Neuron (in vitro differentiated cells): Measurements from ENCODE around the gene ACOD1.
"Not testable (repeated sequence)": the region's sequence is repeated elsewhere in the genome, so short reads cannot be mapped to it uniquely, and the experiment has no call there.

Experiments used
- H2AFZ ChIP-seq: one replicate; pipeline ENCODE4 v1.6.1; 2013; ENCODE audit warnings: low read depth, mild to moderate bottlenecking, inconsistent platforms, low read length, moderate library complexity
- H3K27me3 ChIP-seq: one replicate; pipeline ENCODE4 v1.6.1; 2013; ENCODE audit warnings: low read length; ENCODE audit not compliant: insufficient read depth
- H3K36me3 ChIP-seq: one replicate; pipeline ENCODE4 v1.6.1; 2013; ENCODE audit warnings: low read length; ENCODE audit not compliant: insufficient read depth
- H3K4me1 ChIP-seq: one replicate; pipeline ENCODE4 v1.6.1; 2013; ENCODE audit warnings: low read length; ENCODE audit not compliant: insufficient read depth
- H3K4me3 ChIP-seq: 2 replicates; pipeline ENCODE4 v1.5.1; 2013; ENCODE audit warnings: mild to moderate bottlenecking, low read length, moderate library complexity
- H3K9me3 ChIP-seq: one replicate; pipeline ENCODE4 v1.6.1; 2013; ENCODE audit warnings: low read length

Gene ACOD1

DNA sequence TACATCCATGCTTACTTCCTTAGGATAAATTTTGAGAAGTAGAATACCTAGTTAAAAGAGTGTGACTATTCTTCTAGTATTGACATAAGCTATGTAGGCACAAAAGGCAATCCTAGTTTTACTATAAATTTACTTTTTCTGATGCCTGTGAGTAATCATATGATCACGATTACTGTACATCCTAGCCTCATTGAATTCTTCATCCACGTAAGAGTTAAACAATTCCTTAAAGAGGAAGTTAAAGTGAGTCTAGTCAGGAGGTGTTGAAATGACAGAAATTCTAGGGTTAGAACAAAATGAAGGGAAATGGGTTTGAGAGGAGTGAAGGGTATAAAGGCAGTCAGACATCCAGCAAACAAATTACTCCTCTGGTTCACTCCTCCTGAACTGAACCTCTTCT lies at the start of gene ACOD1:
Gene ACOD1, plus strand, starts transcription at position 363 of the 400 bp plus-strand sequence. CDS start 48 bp downstream, outside the sequence.
- Histone ChIP-seq H3K36me3 (no peaks in the 10 kb centered on the region), H3K4me3 (no peak within 1 kb of the TSS), H3K27me3 (no peaks in the 10 kb centered on the region)

DNA sequence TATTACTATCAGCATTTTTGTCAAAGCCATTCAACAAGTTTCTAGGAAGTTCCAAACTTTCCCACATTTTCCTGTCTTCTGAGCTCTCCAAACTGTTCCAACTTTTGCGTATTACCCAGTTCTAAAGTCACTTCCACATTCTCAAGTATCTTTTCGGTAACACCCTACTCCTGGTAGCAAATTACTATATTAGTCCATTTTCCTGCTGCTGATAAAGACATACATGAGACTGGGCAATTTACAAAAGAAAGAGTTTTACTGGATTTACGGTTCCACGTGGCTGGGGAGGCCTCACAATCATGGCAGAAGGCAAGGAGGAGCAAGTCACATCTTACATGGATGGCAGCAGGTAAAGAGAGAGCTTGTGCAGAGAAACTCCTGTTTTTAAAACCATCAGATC lies 49.2 kb upstream of the ACOD1 start:
- not testable (repeated sequence) for H3K27me3 ChIP-seq, H3K4me3 ChIP-seq, H3K9me3 ChIP-seq, H3K4me1 ChIP-seq, H2AFZ ChIP-seq, H3K36me3 ChIP-seq

More for the DNA sequence above, at the start of gene ACOD1:
- no peaks in the 10 kb centered on the region for H3K9me3 ChIP-seq
- no peak within 1 kb of the TSS for H2AFZ ChIP-seq
- H3K4me1 ChIP-seq = no peaks in the 10 kb centered on the region

DNA sequence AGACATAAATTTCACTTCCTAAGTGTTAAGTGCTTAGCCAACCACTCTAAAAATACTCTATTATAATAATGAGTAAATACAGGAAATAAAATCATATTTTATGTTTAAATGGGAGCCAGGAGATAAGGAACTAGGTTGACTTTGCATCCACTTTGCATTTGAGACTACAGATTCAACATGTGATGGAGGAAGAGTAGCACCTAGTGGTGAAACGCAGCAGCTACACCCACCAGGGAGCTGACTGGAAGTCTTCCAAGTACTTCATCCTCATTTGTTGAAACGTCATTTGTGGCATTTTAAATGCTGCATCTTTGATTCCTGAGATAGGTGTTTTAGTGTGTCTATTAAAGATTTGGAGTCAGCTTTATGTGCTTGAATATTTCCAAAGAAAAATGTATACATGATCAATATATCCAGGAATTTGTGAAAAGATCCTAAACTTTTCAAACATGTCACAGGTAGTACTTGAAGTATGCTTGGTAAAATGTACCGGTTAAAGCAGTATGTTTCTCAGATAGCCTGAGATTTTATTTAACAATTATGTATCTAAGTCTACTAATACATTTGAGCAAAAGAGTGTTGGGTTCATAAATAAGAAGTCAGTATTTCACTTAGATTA lies 44.7 kb upstream of the ACOD1 start:
- H3K9me3 ChIP-seq = no peaks in the 10 kb centered on the region

DNA sequence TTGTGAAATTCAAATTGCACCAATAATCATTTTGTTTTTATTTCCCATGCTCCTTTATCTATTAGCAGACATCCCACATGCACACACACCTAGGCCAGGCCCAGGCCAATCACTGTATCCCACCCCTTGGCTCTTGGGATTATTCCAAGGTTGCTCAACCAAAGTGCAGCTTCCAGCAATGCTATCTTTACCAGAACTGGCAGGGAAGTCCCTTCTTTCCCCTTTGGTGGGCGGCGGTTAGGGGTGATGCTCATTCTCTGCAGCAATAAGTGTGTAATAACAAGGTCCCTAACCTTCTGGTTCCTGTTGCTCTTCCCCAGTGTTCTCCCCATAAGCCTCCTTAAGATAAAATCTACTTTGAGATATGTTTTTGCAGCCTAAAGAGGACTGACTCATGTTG lies 43.8 kb upstream of the ACOD1 start:
- H3K36me3 ChIP-seq = no peaks in the 10 kb centered on the region
- H2AFZ ChIP-seq = no peak overlapping the region
- no peak overlapping the region for H3K4me3 ChIP-seq
- no peaks in the 10 kb centered on the region for H3K9me3 ChIP-seq
- H3K4me1 ChIP-seq = no peaks in the 10 kb centered on the region
- H3K27me3 ChIP-seq = peaks cover 12% of the 10 kb centered on the region

More for the DNA sequence above, 44.7 kb upstream of the ACOD1 start:
- no peak overlapping the region for H2AFZ ChIP-seq
- peaks cover 12% of the 10 kb centered on the region for H3K27me3 ChIP-seq
- no peaks in the 10 kb centered on the region for H3K4me1 ChIP-seq
- no peaks in the 10 kb centered on the region for H3K36me3 ChIP-seq
- H3K4me3 ChIP-seq = no peak overlapping the region

DNA sequence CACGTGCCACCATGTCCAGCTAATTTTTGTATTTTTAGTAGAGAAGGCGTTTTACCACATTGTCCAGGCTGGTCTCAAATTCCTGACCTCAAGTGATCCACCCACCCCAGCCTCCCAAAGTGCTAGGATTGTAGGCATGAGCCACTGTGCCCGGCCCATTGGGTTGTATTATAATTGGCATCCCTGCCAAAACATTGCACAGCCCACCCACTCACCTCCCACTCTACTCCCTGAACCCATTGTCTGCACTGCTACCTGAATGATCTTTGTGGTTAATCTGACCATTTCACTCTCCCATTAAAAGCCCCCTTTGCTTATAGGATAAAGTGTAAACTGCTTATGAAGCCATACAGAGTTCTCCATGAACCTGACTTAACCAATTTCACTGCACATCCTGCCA lies 35.8 kb upstream of the ACOD1 start:
- no peaks in the 10 kb centered on the region for H3K4me1 ChIP-seq

DNA sequence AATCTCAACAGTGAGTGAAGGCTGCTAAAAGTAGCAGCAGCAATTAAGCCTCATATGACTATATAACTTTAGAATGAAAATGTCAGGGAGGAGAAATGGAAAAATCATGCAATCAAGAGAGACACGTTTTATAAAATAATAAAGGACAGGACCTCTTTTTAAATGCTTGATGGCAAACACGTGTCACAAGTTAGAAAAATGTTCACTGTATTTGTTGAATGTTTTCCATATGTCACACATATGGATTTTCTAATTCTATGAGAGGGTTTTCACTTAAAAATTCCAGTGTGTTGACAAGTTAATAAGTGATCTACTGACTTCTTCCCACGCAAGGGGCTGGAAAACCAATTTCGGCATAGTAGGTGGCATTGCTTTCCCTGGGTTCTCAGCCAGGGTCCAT lies 34.4 kb upstream of the ACOD1 start:
- no peaks in the 10 kb centered on the region for H3K36me3 ChIP-seq
- H3K4me1 ChIP-seq = no peaks in the 10 kb centered on the region
- H3K9me3 ChIP-seq = no peaks in the 10 kb centered on the region
- H3K4me3 ChIP-seq = no peak overlapping the region
- no peak overlapping the region for H2AFZ ChIP-seq
- peaks cover 3% of the 10 kb centered on the region for H3K27me3 ChIP-seq

More for the DNA sequence above, 35.8 kb upstream of the ACOD1 start:
- no peak overlapping the region for H3K4me3 ChIP-seq
- no peaks in the 10 kb centered on the region for H3K9me3 ChIP-seq
- no peak overlapping the region for H2AFZ ChIP-seq
- H3K36me3 ChIP-seq = no peaks in the 10 kb centered on the region
- H3K27me3 ChIP-seq = peaks cover 3% of the 10 kb centered on the region

DNA sequence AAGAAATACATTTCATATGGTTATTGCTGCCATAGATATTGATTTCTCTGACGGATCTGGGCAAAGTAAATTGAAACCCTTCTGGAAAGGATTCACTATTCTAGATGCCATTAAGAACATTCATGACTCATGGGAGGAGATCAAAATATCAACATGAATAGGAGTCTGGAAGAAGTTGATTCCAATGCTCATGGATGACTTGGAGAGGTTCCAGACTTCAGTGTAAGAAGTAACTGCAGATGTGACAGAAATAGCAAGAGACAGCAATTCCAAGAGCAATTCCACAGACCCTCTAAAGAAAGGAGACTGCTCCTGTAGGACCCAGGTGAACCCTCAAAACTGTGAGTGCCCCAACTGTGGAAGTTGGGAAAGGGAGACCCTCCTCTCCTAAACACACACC lies 31.2 kb upstream of the ACOD1 start:
- Histone ChIP-seq H3K27me3 (no peaks in the 10 kb centered on the region), H3K36me3 (no peaks in the 10 kb centered on the region), H3K4me3 (no peak overlapping the region), H2AFZ (no peak overlapping the region), H3K4me1 (no peaks in the 10 kb centered on the region), H3K9me3 (no peaks in the 10 kb centered on the region)

DNA sequence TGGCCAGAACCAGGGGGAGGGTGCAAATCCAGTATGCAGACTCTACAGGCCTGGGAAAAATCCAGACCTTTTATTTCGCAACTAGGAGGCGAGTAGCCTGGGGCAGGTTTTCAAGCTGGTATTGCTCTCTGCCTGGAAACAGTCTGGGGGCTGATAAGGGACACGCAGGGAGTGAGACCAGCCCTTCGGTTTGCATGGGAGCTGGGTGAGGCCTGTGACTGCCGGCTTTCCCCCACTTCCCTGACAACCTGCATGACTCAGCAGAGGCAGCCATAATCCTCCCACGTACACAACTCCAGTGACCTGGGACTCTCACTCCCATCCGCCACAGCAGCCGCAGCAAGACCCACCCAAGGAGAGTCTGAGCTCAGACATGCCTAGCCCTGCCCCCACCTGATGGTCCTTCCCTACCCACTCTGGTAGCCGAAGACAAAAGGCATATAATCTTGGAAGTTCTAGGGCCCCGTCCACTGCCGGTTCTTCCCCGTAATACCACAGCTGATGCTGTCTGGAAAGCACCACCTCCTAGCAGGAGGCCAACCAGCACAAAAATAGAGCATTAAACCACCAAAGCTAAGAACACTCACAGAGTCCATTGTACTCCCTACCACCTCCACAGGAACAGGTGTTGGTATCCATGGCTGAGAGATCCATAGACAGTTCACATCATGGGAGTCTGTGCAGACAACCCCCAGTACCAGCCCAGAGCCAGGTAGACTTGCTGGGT lies 30.4 kb upstream of the ACOD1 start:
- not testable (repeated sequence) for H3K36me3 ChIP-seq, H3K27me3 ChIP-seq, H3K9me3 ChIP-seq, H2AFZ ChIP-seq, H3K4me3 ChIP-seq, H3K4me1 ChIP-seq

DNA sequence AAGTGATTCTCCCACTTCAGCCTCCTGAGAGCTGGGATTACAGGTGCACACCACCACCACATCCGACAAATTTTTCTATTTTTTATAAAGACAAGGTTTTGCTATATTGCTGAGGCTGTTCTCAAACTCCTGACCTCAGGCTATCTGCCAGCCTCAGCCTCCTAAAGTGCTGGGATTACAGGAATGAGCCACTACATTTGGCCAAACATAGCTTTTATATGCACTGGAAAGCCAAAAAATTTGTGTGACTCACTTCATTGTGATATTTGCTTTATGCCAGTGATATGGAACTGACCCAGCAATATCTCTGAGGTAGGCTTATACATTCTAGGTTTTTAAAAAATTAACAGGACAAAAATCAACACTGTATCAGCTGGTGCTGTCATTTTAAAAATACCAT lies 26.8 kb upstream of the ACOD1 start:
- Histone ChIP-seq H3K4me1 (no peaks in the 10 kb centered on the region), H3K36me3 (no peaks in the 10 kb centered on the region), H3K27me3 (no peaks in the 10 kb centered on the region), H3K9me3 (no peaks in the 10 kb centered on the region), H3K4me3 (no peak overlapping the region), H2AFZ (no peak overlapping the region)

DNA sequence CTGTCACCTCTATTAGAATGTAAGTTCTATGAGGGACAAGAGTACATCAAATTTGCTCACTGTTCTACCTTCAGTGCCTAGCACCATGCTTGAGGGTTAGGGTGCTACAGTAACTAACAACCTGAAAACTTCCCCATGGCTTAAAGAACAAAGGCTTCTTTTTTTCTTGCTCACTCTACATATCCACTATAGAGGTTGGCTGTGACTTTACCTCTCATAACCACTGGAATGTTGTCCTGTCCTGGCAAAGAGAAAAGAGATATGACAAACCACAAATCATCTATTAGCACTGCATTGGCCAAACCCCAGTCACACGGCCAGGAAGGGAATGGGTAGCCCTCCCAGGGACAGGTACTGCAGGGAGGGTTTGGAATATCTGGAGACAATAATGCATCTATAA lies 23.2 kb upstream of the ACOD1 start:
- no peak overlapping the region for H2AFZ ChIP-seq
- no peaks in the 10 kb centered on the region for H3K27me3 ChIP-seq
- H3K9me3 ChIP-seq = no peaks in the 10 kb centered on the region
- no peak overlapping the region for H3K4me3 ChIP-seq
- no peaks in the 10 kb centered on the region for H3K36me3 ChIP-seq
- no peaks in the 10 kb centered on the region for H3K4me1 ChIP-seq

DNA sequence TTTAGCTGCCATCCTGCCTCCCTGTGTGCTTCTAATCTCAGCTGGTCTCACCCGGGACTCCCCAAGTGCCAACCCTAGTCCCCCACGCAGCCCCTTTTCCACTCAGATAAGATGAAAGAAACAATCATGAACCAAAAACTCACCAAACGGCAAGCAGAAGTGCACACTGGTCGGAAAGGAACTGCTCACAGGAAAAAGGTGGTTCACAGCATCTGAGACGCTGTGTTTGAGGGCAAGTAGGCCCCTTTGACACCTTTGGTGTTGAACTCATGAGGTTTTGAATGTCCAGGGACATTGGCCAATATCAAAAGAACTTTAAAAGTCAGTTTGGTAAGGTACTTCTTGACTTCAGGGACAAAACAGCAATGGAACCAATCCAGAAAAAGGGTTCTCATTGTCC lies 20.4 kb upstream of the ACOD1 start:
- H3K4me1 ChIP-seq = no peaks in the 10 kb centered on the region
- no peak overlapping the region for H3K4me3 ChIP-seq
- no peaks in the 10 kb centered on the region for H3K36me3 ChIP-seq
- no peak overlapping the region for H2AFZ ChIP-seq
- H3K27me3 ChIP-seq = no peaks in the 10 kb centered on the region
- no peaks in the 10 kb centered on the region for H3K9me3 ChIP-seq

DNA sequence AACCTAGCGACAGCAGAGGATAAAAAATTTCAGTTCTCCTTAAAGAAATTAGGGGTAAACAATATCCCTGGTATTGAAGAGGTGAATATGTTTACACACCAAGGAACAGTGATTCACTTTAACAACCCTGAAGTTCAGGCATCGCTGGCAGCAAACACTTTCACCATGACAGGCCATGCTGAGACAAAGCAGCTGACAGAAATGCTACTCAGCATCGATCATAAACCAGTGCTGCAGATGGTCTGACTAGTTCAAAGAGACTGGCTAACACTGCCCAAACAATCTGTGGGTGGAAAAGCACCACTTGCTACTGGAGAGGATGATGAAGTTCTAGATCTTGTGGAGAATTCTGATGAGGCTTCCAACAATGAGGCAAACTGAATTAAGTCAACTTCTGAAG lies 19.9 kb upstream of the ACOD1 start:
- Histone ChIP-seq H3K4me1 (no peaks in the 10 kb centered on the region), H3K9me3 (no peaks in the 10 kb centered on the region), H3K4me3 (no peak overlapping the region), H3K27me3 (no peaks in the 10 kb centered on the region), H2AFZ (no peak overlapping the region), H3K36me3 (no peaks in the 10 kb centered on the region)

DNA sequence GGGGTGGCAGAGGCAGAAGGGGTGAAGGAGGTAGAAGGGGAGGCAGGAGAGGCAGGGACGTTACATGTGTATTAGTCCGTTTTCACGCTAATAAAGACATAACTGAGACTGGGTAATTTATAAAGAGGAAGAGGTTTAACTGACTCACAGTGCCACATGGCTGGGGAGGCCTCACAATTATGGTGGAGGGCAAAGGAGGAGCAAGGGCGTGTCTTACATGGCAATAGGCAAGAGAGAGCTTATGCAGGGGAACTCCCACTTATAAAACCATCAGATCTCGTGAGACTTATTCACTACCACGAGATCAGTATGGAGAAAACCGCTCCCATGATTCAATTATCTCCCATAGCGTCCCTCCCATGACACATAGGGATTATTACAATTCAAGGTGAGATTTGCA lies 19.0 kb upstream of the ACOD1 start:
- no peaks in the 10 kb centered on the region for H3K36me3 ChIP-seq
- no peak overlapping the region for H2AFZ ChIP-seq
- H3K9me3 ChIP-seq = no peaks in the 10 kb centered on the region
- H3K27me3 ChIP-seq = no peaks in the 10 kb centered on the region
- H3K4me3 ChIP-seq = no peak overlapping the region
- H3K4me1 ChIP-seq = no peaks in the 10 kb centered on the region
